Small intestine (tissue), 7 donors: Measurements from ENCODE around the gene CAPN8. TPM values are rescaled to one million over a fixed set of nuclear protein-coding genes. Genes with fewer than 3 reads are reported as not detected.

Experiments
- DNase-seq, 2 donors: peaks; one replicate each; pipeline versions ENCODE4 v3.0.0 to v3.0.0-alpha.2; 2013
- FAIRE-seq: peaks from 2 replicates; lab custom pipeline; 2012; peaks lifted over from hg19 to GRCh38; lab: Jason Lieb, UNC
- H3K27ac ChIP-seq, 3 donors: one replicate each; pipeline ENCODE4 v1.5.1; 2013; ENCODE audit warnings: low read length in 2 of 3, mild to moderate bottlenecking in 2 of 3, control low read depth in 1 of 3, inconsistent platforms in 1 of 3, low read depth in 1 of 3, moderate library complexity in 1 of 3
- H3K27me3 ChIP-seq, 3 donors: one replicate each; pipeline ENCODE4 v1.6.1; 2013; ENCODE audit warnings: low read length in 3 of 3, inconsistent platforms in 1 of 3; ENCODE audit not compliant: control insufficient read depth in 3 of 3, insufficient read depth in 3 of 3
- H3K36me3 ChIP-seq, 3 donors: one replicate each; pipeline ENCODE4 v1.6.1; 2013; ENCODE audit warnings: low read length in 3 of 3, inconsistent platforms in 1 of 3, low read depth in 1 of 3, mild to moderate bottlenecking in 1 of 3, moderate library complexity in 1 of 3; ENCODE audit not compliant: control insufficient read depth in 3 of 3, insufficient read depth in 2 of 3
- H3K4me1 ChIP-seq, 3 donors: one replicate each; pipeline ENCODE4 v1.6.1; 2013; ENCODE audit warnings: low read length in 2 of 3, inconsistent platforms in 1 of 3, low read depth in 1 of 3, mild to moderate bottlenecking in 1 of 3, moderate library complexity in 1 of 3; ENCODE audit not compliant: control insufficient read depth in 3 of 3, insufficient read depth in 2 of 3
- H3K4me3 ChIP-seq, 3 donors: one replicate each; pipeline ENCODE4 v1.5.1; 2013; ENCODE audit warnings: low read length in 3 of 3, control low read depth in 1 of 3, inconsistent platforms in 1 of 3, low read depth in 1 of 3, mild to moderate bottlenecking in 1 of 3, moderate library complexity in 1 of 3
- H3K9me3 ChIP-seq, 2 donors: one replicate each; pipeline ENCODE4 v1.6.1; 2013; ENCODE audit warnings: low read depth in 1 of 2, low read length in 1 of 2; ENCODE audit not compliant: control insufficient read depth in 2 of 2, insufficient read depth in 1 of 2
- WGBS, 3 donors: extraction: QIAGEN DNeasy Blood & Tissue Kit; methylation state at CpG; one replicate each; pipeline ENCODE4 v1.1.7; 2013; 5-methylcytosine and 5-hydroxymethylcytosine counted together
- polyA plus RNA-seq, 4 donors: library from polyadenylated mRNA; stranded (reverse) in 3 of 4; unstranded in 1 of 4; fragments of 200-250 nt in 3 of 4; fragments of 120-200 nt in 1 of 4; gene quantifications; one replicate each; pipeline versions ENCODE4 v1.2.1 to v1.2.3, GENCODE V29; 2013
- donor health status: healthy with polysubstance abuse.
- donor health status: control.
- donor health status: control.
- donor health status: Bipolar disorder and iron deficiency.
- donor health status: healthy.

The CAPN8 gene
- polyA plus RNA-seq, 4 donors, result 5.1 to 14.8 (median 11.8) TPM

GRCh38 chr1:223706077-223706973, 40.8 kb upstream of the CAPN8 start:
- DNase-seq (no peak), FAIRE-seq (no peak)
- WGBS, 3 donors, result 65 to 69% (median 68%) methylated on average over 12 of the region's 12 CpGs
- no peaks in the 10 kb centered on the region for H3K9me3 ChIP-seq
- no peak overlapping the region for H3K4me3 ChIP-seq
- peaks cover 7 to 17% (median 16%) of the 10 kb centered on the region in 3 donors for H3K4me1 ChIP-seq
- H3K27ac ChIP-seq, result peak overlapping the region in 2 of 3 donors; percentile 67 to 70
- no peaks in the 10 kb centered on the region for H3K27me3 ChIP-seq
- H3K36me3 ChIP-seq, result no peaks in the 10 kb centered on the region

GRCh38 chr1:223704921-223705878, 39.7 kb upstream of the CAPN8 start:
- Histone ChIP-seq H3K4me3 (no peak overlapping the region), H3K27me3 (no peaks in the 10 kb centered on the region), H3K27ac (peak overlapping the region in 1 of 3 donors; percentile 27), H3K9me3 (no peaks in the 10 kb centered on the region), H3K4me1 (peaks cover 7 to 28% (median 16%) of the 10 kb centered on the region in 3 donors), H3K36me3 (no peaks in the 10 kb centered on the region)
- peak in 1 of 2 donors; percentile 26 for DNase-seq
- 51 to 57% (median 53%) methylated on average over 8 of the region's 8 CpGs for WGBS, 3 donors
- no peak for FAIRE-seq

- Histone ChIP-seq H3K27me3 (no peaks in the 10 kb centered on the region), H3K9me3 (no peaks in the 10 kb centered on the region), H3K27ac (no peak overlapping the region), H3K36me3 (no peaks in the 10 kb centered on the region), H3K4me1 (peaks cover 7 to 30% (median 14%) of the 10 kb centered on the region in 3 donors), H3K4me3 (no peak overlapping the region)
- FAIRE-seq (no peak), DNase-seq (no peak)
- 55 to 73% (median 60%) methylated on average over 1 of the region's 1 CpG for WGBS, 3 donors
Observed at GRCh38 chr1:223703668-223704013, 38.1 kb upstream of the CAPN8 start.

GRCh38 chr1:223702735-223703667, 37.5 kb upstream of the CAPN8 start:
- no peaks in the 10 kb centered on the region for H3K27me3 ChIP-seq
- no peaks in the 10 kb centered on the region for H3K36me3 ChIP-seq
- no peaks in the 10 kb centered on the region for H3K9me3 ChIP-seq
- DNase-seq (no peak), FAIRE-seq (no peak)
- H3K4me1 ChIP-seq, result peaks cover 6 to 28% (median 12%) of the 10 kb centered on the region in 3 donors
- no peak overlapping the region for H3K27ac ChIP-seq
- H3K4me3 ChIP-seq, result no peak overlapping the region
- 90 to 95% (median 92%) methylated on average over 4 of the region's 4 CpGs for WGBS, 3 donors

GRCh38 chr1:223700942-223701637, 35.6 kb upstream of the CAPN8 start:
- H3K27me3 ChIP-seq, result no peaks in the 10 kb centered on the region
- DNase-seq (peak; percentile 72 to 83), FAIRE-seq (no peak)
- 56 to 73% (median 66%) methylated on average over 8 of the region's 8 CpGs for WGBS, 3 donors
- H3K4me1 ChIP-seq, result peaks cover 0 to 14% (median 6%) of the 10 kb centered on the region in 3 donors
- H3K4me3 ChIP-seq, result no peak overlapping the region
- H3K27ac ChIP-seq, result peak overlapping the region in 2 of 3 donors; percentile 67 to 75
- H3K9me3 ChIP-seq, result no peaks in the 10 kb centered on the region
- no peaks in the 10 kb centered on the region for H3K36me3 ChIP-seq

GRCh38 chr1:223700388-223700918, 35.0 kb upstream of the CAPN8 start:
- no peak for DNase-seq
- WGBS, 3 donors, result 53 to 83% (median 59%) methylated on average over 5 of the region's 5 CpGs
- no peak for FAIRE-seq

GRCh38 chr1:223695941-223696340, 30.4 kb upstream of the CAPN8 start:
- no peak for DNase-seq
- H3K36me3 ChIP-seq, result no peaks in the 10 kb centered on the region
- WGBS, 3 donors, result 77 to 89% (median 86%) methylated on average over 5 of the region's 5 CpGs

More at GRCh38 chr1:223700388-223700918, 35.0 kb upstream of the CAPN8 start:
- H3K27me3 ChIP-seq, result no peaks in the 10 kb centered on the region
- H3K36me3 ChIP-seq, result no peaks in the 10 kb centered on the region
- H3K4me1 ChIP-seq, result peaks cover 0 to 14% (median 2%) of the 10 kb centered on the region in 3 donors
- no peaks in the 10 kb centered on the region for H3K9me3 ChIP-seq
- peak overlapping the region in 2 of 3 donors; percentile 67 to 75 for H3K27ac ChIP-seq
- H3K4me3 ChIP-seq, result no peak overlapping the region

More at GRCh38 chr1:223695941-223696340, 30.4 kb upstream of the CAPN8 start:
- no peak overlapping the region for H3K27ac ChIP-seq
- H3K27me3 ChIP-seq, result no peaks in the 10 kb centered on the region
- H3K4me1 ChIP-seq, result peaks cover 0 to 12% (median 0%) of the 10 kb centered on the region in 3 donors
- no peak for FAIRE-seq
- no peak overlapping the region for H3K4me3 ChIP-seq
- H3K9me3 ChIP-seq, result no peaks in the 10 kb centered on the region
